ENCODE results near the gene TMEM134. TPM values are rescaled to one million over a fixed set of nuclear protein-coding genes. Genes with fewer than 3 reads are reported as not detected.

Gene TMEM134
- total RNA-seq, 1 donor from 2014 or later, result 51.4 TPM

- no peaks in the 10 kb centered on the region for H3K36me3 Mint-ChIP-seq (ENCODE audit: unreplicated experiment)
- H3K27ac Mint-ChIP-seq (ENCODE audit: unreplicated experiment), result no peak overlapping the region
- peaks cover 21% of the 10 kb centered on the region for H3K4me1 Mint-ChIP-seq (ENCODE audit: unreplicated experiment)
- H3K9me3 Mint-ChIP-seq (ENCODE audit: unreplicated experiment), result no peaks in the 10 kb centered on the region
- H3K4me3 Mint-ChIP-seq (ENCODE audit: unreplicated experiment), result no peak overlapping the region
- H3K27me3 Mint-ChIP-seq (ENCODE audit: unreplicated experiment), result no peaks in the 10 kb centered on the region
- TF ChIP-seq, protein P1, sequence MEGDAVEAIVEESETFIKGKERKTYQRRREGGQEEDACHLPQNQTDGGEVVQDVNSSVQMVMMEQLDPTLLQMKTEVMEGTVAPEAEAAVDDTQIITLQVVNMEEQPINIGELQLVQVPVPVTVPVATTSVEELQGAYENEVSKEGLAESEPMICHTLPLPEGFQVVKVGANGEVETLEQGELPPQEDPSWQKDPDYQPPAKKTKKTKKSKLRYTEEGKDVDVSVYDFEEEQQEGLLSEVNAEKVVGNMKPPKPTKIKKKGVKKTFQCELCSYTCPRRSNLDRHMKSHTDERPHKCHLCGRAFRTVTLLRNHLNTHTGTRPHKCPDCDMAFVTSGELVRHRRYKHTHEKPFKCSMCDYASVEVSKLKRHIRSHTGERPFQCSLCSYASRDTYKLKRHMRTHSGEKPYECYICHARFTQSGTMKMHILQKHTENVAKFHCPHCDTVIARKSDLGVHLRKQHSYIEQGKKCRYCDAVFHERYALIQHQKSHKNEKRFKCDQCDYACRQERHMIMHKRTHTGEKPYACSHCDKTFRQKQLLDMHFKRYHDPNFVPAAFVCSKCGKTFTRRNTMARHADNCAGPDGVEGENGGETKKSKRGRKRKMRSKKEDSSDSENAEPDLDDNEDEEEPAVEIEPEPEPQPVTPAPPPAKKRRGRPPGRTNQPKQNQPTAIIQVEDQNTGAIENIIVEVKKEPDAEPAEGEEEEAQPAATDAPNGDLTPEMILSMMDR (IDR thresholded peaks at IDR 0.05), result no peak
- no peak for DNase-seq (ENCODE audit: extremely low spot score, unreplicated experiment)
Observed at GRCh38 chr11:67418476-67419281, 50.4 kb downstream of the TMEM134 start.

DNA sequence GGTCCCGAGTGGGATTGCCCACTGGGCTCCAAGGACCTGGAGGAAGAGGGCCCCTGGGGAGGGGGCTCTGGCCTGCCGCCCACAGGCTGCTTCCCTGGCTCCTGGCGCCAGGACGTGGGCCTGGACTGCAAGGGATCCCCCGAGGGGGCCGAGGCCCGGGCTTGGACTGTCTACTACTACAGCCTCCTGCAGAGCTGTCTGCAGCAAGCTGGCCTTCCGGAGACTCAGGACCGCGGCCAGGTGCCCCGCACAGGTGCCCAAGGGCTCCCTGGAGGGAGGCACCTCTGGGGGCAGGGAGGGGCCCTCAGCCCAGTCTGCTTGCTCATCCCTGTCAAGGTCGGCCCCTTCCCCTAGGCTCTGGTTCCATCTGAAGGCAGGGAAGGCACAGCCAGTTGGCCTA is 51.6 kb downstream of the TMEM134 start:
- Mint-ChIP-seq H3K36me3 (ENCODE audit: unreplicated experiment) (no peaks in the 10 kb centered on the region), H3K4me1 (ENCODE audit: unreplicated experiment) (peaks cover 21% of the 10 kb centered on the region), H3K27me3 (ENCODE audit: unreplicated experiment) (no peaks in the 10 kb centered on the region), H3K9me3 (ENCODE audit: unreplicated experiment) (no peaks in the 10 kb centered on the region), H3K27ac (ENCODE audit: unreplicated experiment) (no peak overlapping the region), H3K4me3 (ENCODE audit: unreplicated experiment) (no peak overlapping the region)
- no peak for DNase-seq (ENCODE audit: extremely low spot score, unreplicated experiment)
- TF ChIP-seq, protein P1 (IDR thresholded peaks at IDR 0.05), result no peak

- Mint-ChIP-seq H3K4me1 (ENCODE audit: unreplicated experiment) (peaks cover 21% of the 10 kb centered on the region), H3K36me3 (ENCODE audit: unreplicated experiment) (no peaks in the 10 kb centered on the region), H3K27me3 (ENCODE audit: unreplicated experiment) (no peaks in the 10 kb centered on the region), H3K4me3 (ENCODE audit: unreplicated experiment) (peak overlapping the region; percentile 48), H3K27ac (ENCODE audit: unreplicated experiment) (peak overlapping the region; percentile 10), H3K9me3 (ENCODE audit: unreplicated experiment) (no peaks in the 10 kb centered on the region)
- DNase-seq (ENCODE audit: extremely low spot score, unreplicated experiment), result no peak
- TF ChIP-seq, protein P1 (IDR thresholded peaks at IDR 0.05), result no peak
Observed at GRCh38 chr11:67416416-67417335, 52.4 kb downstream of the TMEM134 start.

- Mint-ChIP-seq H3K9me3 (ENCODE audit: unreplicated experiment) (no peaks in the 10 kb centered on the region), H3K27ac (ENCODE audit: unreplicated experiment) (no peak within 1 kb of the TSS), H3K27me3 (ENCODE audit: unreplicated experiment) (no peaks in the 10 kb centered on the region), H3K4me3 (ENCODE audit: unreplicated experiment) (no peak within 1 kb of the TSS), H3K4me1 (ENCODE audit: unreplicated experiment) (peaks cover 18% of the 10 kb centered on the region), H3K36me3 (ENCODE audit: unreplicated experiment) (no peaks in the 10 kb centered on the region)
- no peak for DNase-seq (ENCODE audit: extremely low spot score, unreplicated experiment)
- TF ChIP-seq, protein P1 (IDR thresholded peaks at IDR 0.05), result no peak
Observed at GRCh38 chr11:67415501-67416304, 53.3 kb downstream of the TMEM134 start, which contains the start of gene CARNS1. Gene CARNS1 (plus strand): TSS chr11:67415678. CDS start chr11:67416200, 522 bp downstream.

All from osteocyte (in vitro differentiated cells).